Vagina (tissue), 2 donors: ENCODE results near the gene RECK. TPM values are rescaled to one million over a fixed set of nuclear protein-coding genes. Genes with fewer than 3 reads are reported as not detected.

Experiments
- DNase-seq, 2 donors: peaks; one replicate each; pipeline ENCODE4 v3.0.0-alpha.2; 2017; ENCODE audit errors: extremely low spot score in 2 of 2
- H3K27ac ChIP-seq: fragments of 200-600 bp; sonication (generic); one replicate; pipeline ENCODE4 v1.5.1; 2019
- H3K27me3 ChIP-seq: fragments of 200-600 bp; sonication (generic); one replicate; pipeline ENCODE4 v1.5.1; 2019
- H3K36me3 ChIP-seq, 2 donors: fragments of 200-600 bp; sonication (generic); one replicate each; pipeline ENCODE4 v1.5.1; 2017 to 2019
- H3K4me1 ChIP-seq: fragments of 200-600 bp; sonication (generic); one replicate; pipeline ENCODE4 v1.5.1; 2019
- H3K4me3 ChIP-seq, 2 donors: fragments of 200-600 bp; sonication (generic); 1 replicate in 1 of 2; 2 replicates in 1 of 2; pipeline ENCODE4 v1.5.1; 2016 to 2019
- H3K9me3 ChIP-seq: fragments of 200-600 bp; sonication (generic); one replicate; pipeline ENCODE4 v1.5.1; 2019
- CTCF ChIP-seq, 3 experiments: fragments of 450-650 bp in 2 of 3; fragments of 200-600 bp in 1 of 3; sonication (generic) in 1 of 3; IDR thresholded peaks; one replicate each; pipeline ENCODE4 v1.5.1; 2017 to 2019; ENCODE audit warnings: antibody characterized with exemption in 3 of 3, mild to moderate bottlenecking in 2 of 3, moderate library complexity in 2 of 3
- POLR2A ChIP-seq, 2 donors: fragments of 450-650 bp; IDR thresholded peaks; one replicate each; pipeline ENCODE4 v1.6.1; 2017; ENCODE audit warnings: antibody characterized with exemption in 2 of 2, mild to moderate bottlenecking in 2 of 2, moderate library complexity in 2 of 2
- POLR2AphosphoS5 ChIP-seq, 2 donors: sonication (generic); formaldehyde crosslinking; IDR thresholded peaks; one replicate each; pipeline ENCODE4 v1.9.0; 2017; ENCODE audit warnings: antibody characterized with exemption in 2 of 2, mild to moderate bottlenecking in 2 of 2, low read depth in 1 of 2; ENCODE audit not compliant: insufficient read depth in 1 of 2
- intact Hi-C: fragments of 100-400 bp; cut with DNase I; formaldehyde crosslinking; loops from one replicate; pipeline ENCODE4 v1.15.1; 2023
- total RNA-seq: library from RNA; depleted of rRNA; stranded (reverse); fragments of >200 nt; gene quantifications from one replicate; pipeline ENCODE4 v1.2.3, GENCODE V29; 2016

The RECK gene
- total RNA-seq, 1 donor from 2014 or later = 15.5 TPM

- peaks cover 40% of the 10 kb centered on the region for H3K4me1 ChIP-seq
- no peaks in the 10 kb centered on the region for H3K27me3 ChIP-seq
- peak overlapping the region; percentile 89 for H3K27ac ChIP-seq
- intact Hi-C loops = no loop called here
- H3K9me3 ChIP-seq = no peaks in the 10 kb centered on the region
- no peak for DNase-seq
- peak in 1 of 2 donors; percentile 12 for TF ChIP-seq POLR2AphosphoS5 (IDR thresholded peaks at IDR 0.05; ENCODE audit: insufficient read depth in 1 of 2, low read depth in 1 of 2)
- no peak for TF ChIP-seq POLR2A (IDR thresholded peaks at IDR 0.05)
- H3K4me3 ChIP-seq = no peak overlapping the region
- peaks cover 0 to 6% of the 10 kb centered on the region in 2 donors for H3K36me3 ChIP-seq
Observed at GRCh38 chr9:36161187-36161586, 124.5 kb downstream of the RECK start.

- no peak for DNase-seq
- H3K27ac ChIP-seq = peak overlapping the region; percentile 89
- intact Hi-C loops = no loop called here
- H3K4me3 ChIP-seq = no peak overlapping the region
- H3K36me3 ChIP-seq = no peaks in the 10 kb centered on the region
- no peaks in the 10 kb centered on the region for H3K27me3 ChIP-seq
- TF ChIP-seq POLR2A (IDR thresholded peaks at IDR 0.05) = no peak
- no peak for TF ChIP-seq POLR2AphosphoS5 (IDR thresholded peaks at IDR 0.05; ENCODE audit: insufficient read depth in 1 of 2, low read depth in 1 of 2)
- no peak for TF ChIP-seq CTCF (IDR thresholded peaks at IDR 0.05)
- peaks cover 46% of the 10 kb centered on the region for H3K4me1 ChIP-seq
- H3K9me3 ChIP-seq = no peaks in the 10 kb centered on the region
Observed at GRCh38 chr9:36162211-36162738, 125.6 kb downstream of the RECK start.

GRCh38 chr9:36163049-36163785 lies 126.5 kb downstream of the RECK start:
- Histone ChIP-seq H3K9me3 (no peaks in the 10 kb centered on the region), H3K27me3 (no peaks in the 10 kb centered on the region), H3K4me3 (no peak overlapping the region), H3K27ac (peak overlapping the region; percentile 89), H3K4me1 (peaks cover 46% of the 10 kb centered on the region), H3K36me3 (no peaks in the 10 kb centered on the region)
- DNase-seq = no peak
- TF ChIP-seq CTCF (IDR thresholded peaks at IDR 0.05) (no peak), POLR2A (IDR thresholded peaks at IDR 0.05) (no peak), POLR2AphosphoS5 (IDR thresholded peaks at IDR 0.05; ENCODE audit: insufficient read depth in 1 of 2, low read depth in 1 of 2) (peak in 1 of 2 donors; percentile 79)
- intact Hi-C loops = no loop called here

- DNase-seq = no peak
- H3K4me1 ChIP-seq = peaks cover 46% of the 10 kb centered on the region
- intact Hi-C loops = no loop called here
Observed at GRCh38 chr9:36163786-36164170, 127.1 kb downstream of the RECK start.

GRCh38 chr9:36164372-36164771 lies 127.7 kb downstream of the RECK start:
- no peak for TF ChIP-seq CTCF (IDR thresholded peaks at IDR 0.05)
- H3K4me3 ChIP-seq = no peak overlapping the region
- no peaks in the 10 kb centered on the region for H3K9me3 ChIP-seq
- peaks cover 46% of the 10 kb centered on the region for H3K4me1 ChIP-seq
- no peaks in the 10 kb centered on the region for H3K36me3 ChIP-seq
- no peak for DNase-seq
- no peaks in the 10 kb centered on the region for H3K27me3 ChIP-seq
- H3K27ac ChIP-seq = peak overlapping the region; percentile 89
- intact Hi-C loops = no loop called here

More at GRCh38 chr9:36163786-36164170, 127.1 kb downstream of the RECK start:
- H3K36me3 ChIP-seq = no peaks in the 10 kb centered on the region
- no peaks in the 10 kb centered on the region for H3K9me3 ChIP-seq
- no peak for TF ChIP-seq CTCF (IDR thresholded peaks at IDR 0.05)
- TF ChIP-seq POLR2AphosphoS5 (IDR thresholded peaks at IDR 0.05; ENCODE audit: insufficient read depth in 1 of 2, low read depth in 1 of 2) = peak in 1 of 2 donors; percentile 4
- no peak overlapping the region for H3K4me3 ChIP-seq
- peak overlapping the region; percentile 89 for H3K27ac ChIP-seq
- H3K27me3 ChIP-seq = no peaks in the 10 kb centered on the region
